HG03354 (cell line): ENCODE data around the gene ARL2.

Source experiments
- ATAC-seq: cut with Tn5 transposase; IDR thresholded peaks from one replicate; pipeline ENCODE4 v1.9.1; 2021; ENCODE audit warnings: mild to moderate bottlenecking; ENCODE audit not compliant: unreplicated experiment, poor library complexity, severe bottlenecking

ARL2 gene

GRCh38 chr11:65066805-65067291 lies 52.9 kb downstream of the ARL2 start:
- no peak for ATAC-seq

DNA sequence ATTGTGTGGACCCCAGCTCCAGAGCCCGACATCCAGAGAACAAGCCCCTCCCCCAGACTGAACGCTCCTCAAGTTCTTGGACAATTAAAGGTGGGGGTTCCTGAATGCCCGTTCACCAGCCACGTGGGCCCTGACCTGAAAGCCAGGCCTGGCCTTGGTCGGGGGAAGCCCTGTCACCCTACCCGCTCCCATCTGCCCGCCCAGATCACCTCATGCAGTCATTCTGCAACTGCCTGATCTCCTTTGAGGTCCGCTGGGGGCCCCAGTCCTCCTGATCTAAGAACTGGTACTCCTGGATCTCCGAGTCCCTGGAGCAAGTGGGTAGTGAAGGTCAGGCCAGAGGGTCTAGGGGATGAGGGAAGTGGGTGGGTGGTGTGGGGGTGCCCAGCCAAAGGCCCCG lies 53.5 kb downstream of the ARL2 start:
- ATAC-seq: no peak

- ATAC-seq: no peak
These were observed 55.3 kb downstream of the ARL2 start for GRCh38 chr11:65069217-65069616.
